Endodermal cell (in vitro differentiated cells): ENCODE results near the gene LMAN2L. TPM values are rescaled to one million over a fixed set of nuclear protein-coding genes. Genes with fewer than 3 reads are reported as not detected.

ENCODE experiments used
- DNase-seq: peaks from one replicate; pipeline ENCODE4 v3.0.0-alpha.2; 2017
- H3K27ac ChIP-seq: 2 replicates; pipeline ENCODE4 v1.5.1; 2013; ENCODE audit warnings: mild to moderate bottlenecking, low read depth, low read length, moderate library complexity
- H3K27me3 ChIP-seq: 2 replicates; pipeline ENCODE4 v1.6.1; 2013; ENCODE audit warnings: mild to moderate bottlenecking, low read length, moderate library complexity; ENCODE audit not compliant: insufficient read depth, control insufficient read depth, poor library complexity, severe bottlenecking
- H3K36me3 ChIP-seq: 2 replicates; pipeline ENCODE4 v1.7.0; 2013; ENCODE audit warnings: mild to moderate bottlenecking, low read length, moderate library complexity; ENCODE audit not compliant: control insufficient read depth, insufficient read depth
- H3K4me1 ChIP-seq: one replicate; pipeline ENCODE4 v1.7.0; 2013; ENCODE audit warnings: low read length; ENCODE audit not compliant: control insufficient read depth, insufficient read depth
- H3K4me3 ChIP-seq: 2 replicates; pipeline ENCODE4 v1.5.1; 2013; ENCODE audit warnings: mild to moderate bottlenecking, low read length, moderate library complexity
- H3K9ac ChIP-seq: 2 replicates; pipeline ENCODE4 v1.6.1; 2013; ENCODE audit warnings: mild to moderate bottlenecking, low read length, moderate library complexity; ENCODE audit not compliant: poor library complexity, severe bottlenecking; ENCODE audit errors: extremely low read depth
- H3K9me3 ChIP-seq: 2 replicates; pipeline ENCODE4 v1.6.1; 2013; ENCODE audit warnings: mild to moderate bottlenecking, low read length, moderate library complexity; ENCODE audit not compliant: control insufficient read depth
- H3K27ac Mint-ChIP-seq: 2 replicates; pipeline ENCODE4 v1.8.0; 2020; ENCODE audit warnings: mixed read lengths
- H3K27me3 Mint-ChIP-seq: 2 replicates; pipeline ENCODE4 v1.8.0; 2021; ENCODE audit warnings: mild to moderate bottlenecking, mixed read lengths; ENCODE audit not compliant: insufficient read depth
- H3K36me3 Mint-ChIP-seq: 2 replicates; pipeline ENCODE4 v1.8.0; 2020; ENCODE audit warnings: low read depth, mixed read lengths
- H3K4me1 Mint-ChIP-seq: 2 replicates; pipeline ENCODE4 v1.8.0; 2020; ENCODE audit warnings: mixed read lengths
- H3K4me3 Mint-ChIP-seq: 2 replicates; pipeline ENCODE4 v1.8.0; 2020; ENCODE audit warnings: mild to moderate bottlenecking, moderate library complexity, mixed read lengths
- H3K9me3 Mint-ChIP-seq: 2 replicates; pipeline ENCODE4 v1.8.0; 2020; ENCODE audit warnings: mild to moderate bottlenecking, mixed read lengths
- WGBS, 2 experiments: methylation state at CpG; one replicate each; pipeline versions ENCODE4 v1.1.5 to v1.1.7; 2013; ENCODE audit warnings: missing lambda C conversion rate in 2 of 2, mixed read lengths in 1 of 2; ENCODE audit not compliant: insufficient coverage in 1 of 2, insufficient read length in 1 of 2; 5-methylcytosine and 5-hydroxymethylcytosine counted together
- total RNA-seq, 2 donors: library from RNA; stranded (reverse); fragmentation: NEBNext Ultra II Directional in 1 of 2; extraction: Animal tissue kit (Norgen Biotek cat#: 25700) in 1 of 2; gene quantifications; 2 replicates in 1 of 2; 3 replicates in 1 of 2; pipeline ENCODE4 v1.2.1, GENCODE V29; 2021
- TF ChIP-seq, protein P1 (sequence below): fragments of 200-600 bp; sonication (generic); conservative IDR thresholded peaks from 2 replicates; pipeline ENCODE4 v1.5.0; 2021; ENCODE audit warnings: antibody characterized with exemption, mild to moderate bottlenecking

Gene LMAN2L
- total RNA-seq, 2 donors from 2014 or later: 24.4 to 30.4 TPM

DNA sequence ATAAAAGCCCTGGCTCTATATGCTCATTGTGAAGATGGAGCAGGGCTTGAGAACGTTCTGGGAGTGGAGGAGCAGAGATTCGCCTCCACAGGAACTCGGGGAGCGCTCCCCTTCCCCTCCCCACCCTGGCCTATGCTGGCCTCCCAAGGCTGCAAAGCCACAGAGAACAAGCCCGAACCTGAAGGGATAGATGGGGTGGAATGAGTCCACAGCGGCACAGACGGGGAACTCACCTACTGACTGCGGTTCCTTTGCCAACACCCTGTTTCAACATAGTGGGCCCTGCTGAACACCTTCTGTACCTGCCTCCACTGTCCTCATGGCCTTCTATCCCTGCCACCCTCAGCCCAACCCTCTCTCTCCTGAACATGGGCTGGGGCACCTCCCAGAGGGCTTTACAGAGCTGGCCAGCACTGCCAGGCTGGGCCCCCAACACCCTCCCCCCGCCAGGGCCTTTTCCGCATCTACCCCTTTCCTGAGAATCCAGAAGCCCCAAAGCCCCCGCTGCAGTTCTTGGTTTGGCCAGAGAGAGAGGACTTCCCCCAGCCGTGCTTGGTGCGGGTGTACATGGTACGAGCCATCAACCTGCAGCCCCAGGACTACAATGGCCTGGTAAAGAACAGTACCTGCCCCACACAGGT, 41.5 kb downstream of the LMAN2L start:
- peaks cover 7% of the 10 kb centered on the region for H3K4me1 Mint-ChIP-seq

DNA sequence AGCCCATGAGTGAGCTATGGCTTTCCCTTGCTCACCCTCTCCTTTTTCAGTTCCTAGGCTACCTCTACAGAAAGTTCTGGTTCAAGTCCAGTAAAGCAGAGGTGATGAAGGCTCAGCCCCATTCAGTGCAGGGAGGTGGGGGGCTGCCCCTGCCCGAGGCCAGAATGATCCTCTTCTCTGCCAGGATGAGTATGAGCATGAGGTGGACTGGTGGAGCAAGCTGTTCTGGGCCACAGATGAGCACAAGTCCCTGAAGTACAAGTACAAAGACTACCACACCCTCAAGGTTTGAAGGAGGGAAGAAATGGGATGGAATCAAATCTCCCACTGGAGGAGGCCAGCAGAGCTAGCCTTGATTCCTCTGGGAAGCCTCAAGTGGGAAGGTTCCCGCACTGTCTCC, 42.4 kb downstream of the LMAN2L start:
- H3K36me3 Mint-ChIP-seq: peaks cover 6% of the 10 kb centered on the region
- H3K9me3 ChIP-seq: no peaks in the 10 kb centered on the region
- H3K4me1 ChIP-seq: no peaks in the 10 kb centered on the region
- H3K4me3 Mint-ChIP-seq: no peak overlapping the region
- no peak overlapping the region for H3K27ac Mint-ChIP-seq
- DNase-seq: no peak
- H3K9ac ChIP-seq: no peak overlapping the region
- no peaks in the 10 kb centered on the region for H3K27me3 ChIP-seq
- no peaks in the 10 kb centered on the region for H3K9me3 Mint-ChIP-seq
- H3K4me3 ChIP-seq: no peak overlapping the region
- peaks cover 7% of the 10 kb centered on the region for H3K4me1 Mint-ChIP-seq
- TF ChIP-seq, protein P1, sequence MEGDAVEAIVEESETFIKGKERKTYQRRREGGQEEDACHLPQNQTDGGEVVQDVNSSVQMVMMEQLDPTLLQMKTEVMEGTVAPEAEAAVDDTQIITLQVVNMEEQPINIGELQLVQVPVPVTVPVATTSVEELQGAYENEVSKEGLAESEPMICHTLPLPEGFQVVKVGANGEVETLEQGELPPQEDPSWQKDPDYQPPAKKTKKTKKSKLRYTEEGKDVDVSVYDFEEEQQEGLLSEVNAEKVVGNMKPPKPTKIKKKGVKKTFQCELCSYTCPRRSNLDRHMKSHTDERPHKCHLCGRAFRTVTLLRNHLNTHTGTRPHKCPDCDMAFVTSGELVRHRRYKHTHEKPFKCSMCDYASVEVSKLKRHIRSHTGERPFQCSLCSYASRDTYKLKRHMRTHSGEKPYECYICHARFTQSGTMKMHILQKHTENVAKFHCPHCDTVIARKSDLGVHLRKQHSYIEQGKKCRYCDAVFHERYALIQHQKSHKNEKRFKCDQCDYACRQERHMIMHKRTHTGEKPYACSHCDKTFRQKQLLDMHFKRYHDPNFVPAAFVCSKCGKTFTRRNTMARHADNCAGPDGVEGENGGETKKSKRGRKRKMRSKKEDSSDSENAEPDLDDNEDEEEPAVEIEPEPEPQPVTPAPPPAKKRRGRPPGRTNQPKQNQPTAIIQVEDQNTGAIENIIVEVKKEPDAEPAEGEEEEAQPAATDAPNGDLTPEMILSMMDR: no peak
- H3K27me3 Mint-ChIP-seq: no peaks in the 10 kb centered on the region
- 89 to 90% methylated on average over 1 to 2 of the region's 2 CpGs for WGBS, 2 experiments
- H3K36me3 ChIP-seq: peaks cover 3% of the 10 kb centered on the region
- H3K27ac ChIP-seq: no peak overlapping the region

More for the DNA sequence above, 41.5 kb downstream of the LMAN2L start:
- Histone ChIP-seq H3K27me3 (no peaks in the 10 kb centered on the region), H3K9me3 (no peaks in the 10 kb centered on the region), H3K27ac (no peak overlapping the region), H3K4me3 (no peak overlapping the region), H3K36me3 (peaks cover 9% of the 10 kb centered on the region), H3K4me1 (no peaks in the 10 kb centered on the region), H3K9ac (no peak overlapping the region)
- H3K27me3 Mint-ChIP-seq: no peaks in the 10 kb centered on the region
- H3K36me3 Mint-ChIP-seq: peaks cover 12% of the 10 kb centered on the region
- no peaks in the 10 kb centered on the region for H3K9me3 Mint-ChIP-seq
- TF ChIP-seq, protein P1: no peak
- peak; percentile 40 for DNase-seq
- no peak overlapping the region for H3K27ac Mint-ChIP-seq
- WGBS, 2 experiments: 94 to 95% methylated on average over 3 to 12 of the region's 14 CpGs
- no peak overlapping the region for H3K4me3 Mint-ChIP-seq

DNA sequence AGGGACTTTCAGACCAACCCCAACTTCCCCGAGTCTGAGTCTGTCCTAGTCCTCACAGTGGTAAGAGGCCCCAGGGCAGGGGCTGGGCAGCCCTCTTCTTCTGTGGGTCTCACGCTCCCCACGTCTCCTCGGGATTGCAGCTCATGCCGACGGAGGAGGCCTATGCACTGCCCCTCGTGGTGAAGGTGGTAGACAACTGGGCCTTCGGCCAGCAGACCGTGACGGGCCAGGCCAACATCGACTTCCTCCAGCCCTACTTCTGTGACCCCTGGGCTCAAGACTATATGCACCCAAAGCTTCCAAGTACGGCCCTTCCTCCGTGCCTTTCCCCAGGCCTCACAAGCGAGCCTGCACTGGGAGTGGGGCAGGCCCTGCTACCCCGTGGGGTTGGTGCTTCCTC, 44.3 kb downstream of the LMAN2L start:
- peak overlapping the region; percentile 39 for H3K27ac Mint-ChIP-seq

More for the DNA sequence above, 44.3 kb downstream of the LMAN2L start:
- Histone ChIP-seq H3K9ac (no peak overlapping the region), H3K27ac (no peak overlapping the region), H3K9me3 (no peaks in the 10 kb centered on the region), H3K4me1 (no peaks in the 10 kb centered on the region), H3K27me3 (no peaks in the 10 kb centered on the region), H3K36me3 (no peaks in the 10 kb centered on the region), H3K4me3 (no peak overlapping the region)
- WGBS, 2 experiments: 89 to 92% methylated on average over 5 to 15 of the region's 15 CpGs
- TF ChIP-seq, protein P1: peak; percentile 19
- H3K9me3 Mint-ChIP-seq: no peaks in the 10 kb centered on the region
- no peak for DNase-seq
- H3K36me3 Mint-ChIP-seq: no peaks in the 10 kb centered on the region
- H3K4me3 Mint-ChIP-seq: no peak overlapping the region
- no peaks in the 10 kb centered on the region for H3K27me3 Mint-ChIP-seq
- H3K4me1 Mint-ChIP-seq: peaks cover 7% of the 10 kb centered on the region
